GM12801 (cell line): ENCODE data around the gene GPC6.

ENCODE experiments used
- CTCF ChIP-seq: IDR thresholded peaks from one replicate; pipeline ENCODE4 v1.5.1; 2011; ENCODE audit warnings: control low read depth; ENCODE audit not compliant: insufficient read length; ENCODE audit errors: extremely low read depth

The GPC6 gene

GRCh38 chr13:94417294-94417693 is 1190.7 kb downstream of the GPC6 start:
- no peak for TF ChIP-seq CTCF

GRCh38 chr13:94419304-94419924 is 1192.8 kb downstream of the GPC6 start:
- no peak for TF ChIP-seq CTCF

- TF ChIP-seq CTCF: no peak
Measured at GRCh38 chr13:94419925-94420305, 1193.3 kb downstream of the GPC6 start.

- TF ChIP-seq CTCF: no peak
Measured at GRCh38 chr13:94427313-94427953, 1200.8 kb downstream of the GPC6 start.

- no peak for TF ChIP-seq CTCF
Measured at GRCh38 chr13:94431574-94431973, 1205.0 kb downstream of the GPC6 start.

- TF ChIP-seq CTCF: no peak
Measured at GRCh38 chr13:94431987-94432386, 1205.4 kb downstream of the GPC6 start.

- TF ChIP-seq CTCF: no peak
Measured at GRCh38 chr13:94433055-94433961, 1206.7 kb downstream of the GPC6 start.
